Midbrain (tissue), 1 donor: ENCODE measurements around the gene IFNGR1.

Experiments used
- DNase-seq: peaks from one replicate; lab custom pipeline; 2025; lab: John Stamatoyannopoulos, UW

The IFNGR1 gene

DNA sequence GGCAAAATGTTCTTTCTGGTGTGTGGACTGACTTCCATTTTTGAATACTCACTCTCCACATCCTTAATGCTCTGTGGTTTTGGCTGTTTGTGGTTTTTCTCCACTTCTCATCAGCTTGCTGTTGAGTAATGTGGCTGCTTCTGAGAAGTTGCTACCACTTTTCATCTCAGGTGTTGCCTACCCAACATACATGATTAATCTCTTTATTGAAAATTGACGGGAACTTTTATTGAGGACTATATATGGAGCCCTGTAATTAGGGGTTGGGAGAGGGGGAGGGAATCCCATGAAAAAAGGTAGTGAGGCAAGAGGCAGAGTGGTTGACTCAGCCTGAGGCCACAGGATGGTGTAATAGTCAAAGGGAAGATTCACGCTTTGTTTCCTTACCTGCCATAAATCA is 63.4 kb downstream of the IFNGR1 start:
- DNase-seq, result no peak

DNA sequence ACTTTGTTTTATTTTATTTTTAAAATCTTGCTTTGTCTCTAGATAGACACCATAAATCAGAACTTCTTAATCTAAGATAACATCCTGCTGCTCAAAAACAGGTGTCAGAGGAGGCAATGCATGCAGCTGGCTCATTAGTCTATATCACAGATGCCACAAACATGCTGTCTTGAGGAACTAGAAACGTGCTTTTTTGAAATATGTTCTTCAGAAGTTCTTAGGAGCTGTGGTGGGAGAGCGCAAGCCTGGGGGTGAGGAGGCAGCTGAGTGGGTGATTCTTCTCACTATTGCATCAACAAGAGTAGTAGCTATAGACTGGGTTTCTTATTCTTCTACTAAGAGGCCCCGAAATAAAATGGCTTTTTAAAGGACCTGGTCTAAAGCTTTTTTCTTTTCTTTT is 69.1 kb downstream of the IFNGR1 start:
- DNase-seq, result no peak

DNA sequence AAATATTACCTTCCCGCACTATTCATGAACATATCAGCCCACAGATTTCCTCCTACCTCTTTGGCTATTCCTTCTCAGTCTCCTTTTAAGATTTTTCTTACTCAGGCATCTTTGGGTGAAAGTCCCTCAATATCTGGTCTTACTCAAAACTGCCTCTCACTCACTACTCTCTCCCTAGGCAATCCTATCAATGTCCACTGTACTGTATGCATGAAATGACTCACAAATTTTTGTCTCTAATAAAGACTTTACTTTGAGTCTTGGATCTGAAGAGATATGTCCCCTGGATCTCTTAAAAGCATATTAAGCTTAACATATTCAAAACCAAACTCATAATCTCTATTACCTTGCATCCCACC is 70.2 kb downstream of the IFNGR1 start:
- no peak for DNase-seq

DNA sequence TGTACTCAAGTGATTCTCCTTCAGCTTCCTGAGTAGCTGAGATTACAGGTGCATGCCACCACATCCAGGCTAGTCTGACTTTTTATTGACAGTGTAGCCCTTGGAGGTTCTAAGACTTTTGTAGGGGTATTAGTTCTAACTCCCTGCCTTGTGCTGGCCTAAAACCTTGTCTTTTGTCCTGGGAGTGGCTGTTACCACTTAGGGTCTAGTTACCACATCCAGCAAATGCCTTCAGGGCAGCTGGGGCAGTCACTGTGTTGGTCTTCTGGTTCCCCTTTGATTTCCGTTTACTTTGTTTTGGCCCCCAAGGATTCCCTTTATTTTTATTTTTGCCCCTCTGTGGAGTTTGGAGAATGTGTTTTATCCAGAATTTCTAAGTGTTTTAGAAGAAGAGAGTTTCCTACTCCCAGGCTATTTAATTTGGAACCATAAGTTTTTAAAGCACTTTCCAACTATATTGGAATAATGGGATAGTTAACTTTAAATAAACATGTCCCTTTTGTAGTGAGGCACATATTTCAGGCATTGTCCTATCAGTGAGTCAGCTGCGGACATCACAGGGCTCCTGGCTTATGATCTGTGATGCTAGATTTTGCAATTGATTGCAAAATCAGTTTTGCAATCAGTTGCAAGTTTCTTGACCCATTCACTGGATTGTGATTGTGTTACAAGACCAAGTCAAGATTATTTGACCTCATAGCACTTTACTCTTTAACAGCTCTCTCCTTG is 70.7 kb downstream of the IFNGR1 start:
- no peak for DNase-seq
